ENCODE data around the gene KLC4.
"Not testable (repeated sequence)": the region's sequence is repeated elsewhere in the genome, so short reads cannot be mapped to it uniquely, and the experiment has no call there.

KLC4 gene

GRCh38 chr6:43037197-43037596, 22.2 kb upstream of the KLC4 start:
- DNase-seq, result no peak

- DNase-seq, result no peak
Observed at GRCh38 chr6:43037706-43038105, 21.7 kb upstream of the KLC4 start.

- no peak for DNase-seq
Observed at GRCh38 chr6:43038727-43039126, 20.7 kb upstream of the KLC4 start.

- no peak for DNase-seq
Observed at GRCh38 chr6:43040542-43041257, 18.7 kb upstream of the KLC4 start.

GRCh38 chr6:43041475-43041874, 18.0 kb upstream of the KLC4 start:
- DNase-seq, result not testable (repeated sequence)

- no peak for DNase-seq
Observed at GRCh38 chr6:43043310-43043709, 16.1 kb upstream of the KLC4 start.

GRCh38 chr6:43045371-43045930, 14.0 kb upstream of the KLC4 start:
- DNase-seq, result no peak

GRCh38 chr6:43047998-43048397, 11.4 kb upstream of the KLC4 start:
- no peak for DNase-seq

GRCh38 chr6:43050981-43051380, 8.4 kb upstream of the KLC4 start:
- no peak for DNase-seq

GRCh38 chr6:43052225-43052841, 7.1 kb upstream of the KLC4 start:
- DNase-seq, result no peak

- DNase-seq, result peak; percentile 19
Observed at GRCh38 chr6:43052842-43053544, 6.4 kb upstream of the KLC4 start.

GRCh38 chr6:43053545-43054205, 5.8 kb upstream of the KLC4 start, which contains the start of gene CUL7:
Gene CUL7 (minus strand): TSS chr6:43053851. CDS start chr6:43052788, 1,063 bp downstream.
- DNase-seq, result peak; percentile 88

GRCh38 chr6:43054206-43054943, 5.1 kb upstream of the KLC4 start:
- DNase-seq, result no peak

- DNase-seq, result no peak
Observed at GRCh38 chr6:43055966-43056365, 3.5 kb upstream of the KLC4 start.

- DNase-seq, result no peak
Observed at GRCh38 chr6:43058531-43058930, 900 bp upstream of the KLC4 start.

GRCh38 chr6:43060034-43060754, 763 bp downstream of the KLC4 start:
- DNase-seq, result no peak

- DNase-seq, result no peak
Observed at GRCh38 chr6:43060755-43061633, 1.6 kb downstream of the KLC4 start.

- DNase-seq, result no peak
Observed at GRCh38 chr6:43061861-43062260, 2.4 kb downstream of the KLC4 start.

GRCh38 chr6:43062818-43063217, 3.4 kb downstream of the KLC4 start:
- DNase-seq, result no peak

GRCh38 chr6:43070028-43070632, 10.7 kb downstream of the KLC4 start:
- no peak for DNase-seq

Measured in activated CD4-positive, alpha-beta T cell treated with anti-CD3 and anti-CD28 coated beads, Interleukin-2, amount 50 U/mL, for 1 hour (primary cell).